K562 (cell line): ENCODE measurements around the gene GCK. TPM values are rescaled to one million over a fixed set of nuclear protein-coding genes. Genes with fewer than 3 reads are reported as not detected.

Experiments used
- ATAC-seq: fragments of 200-7000 bp; cut with Tn5 transposase; 3 replicates; pipeline ENCODE4 v1.9.1; 2020; ENCODE audit warnings: moderate library complexity
- BruUV-seq: library from RNA; stranded (reverse); fragments of 400-500 nt; replicated peaks from 2 replicates; lab custom pipeline; 2021; lab: Mats Ljungman, UMichigan
- CTCF ChIA-PET: fragments of 300-600 bp; formaldehyde crosslinking; extraction: SDS; loops from one replicate; lab custom pipeline; 2021; ENCODE audit warnings: low intra/inter-chr PET ratio; lab: Yijun Ruan, JAX
- POLR2A ChIA-PET: fragments of 300-600, 350-650 bp; sonication (Branson Sonifier 250); formaldehyde crosslinking; extraction: SDS; loops from one replicate; lab custom pipeline; 2021; ENCODE audit warnings: antibody characterized with exemption, inconsistent platforms; lab: Yijun Ruan, JAX
- DNase-seq, 4 experiments: peaks; one replicate each; pipeline versions ENCODE4 v3.0.0 to v3.0.0-alpha.2; 2011 to 2018; ENCODE audit warnings: low spot score in 3 of 4, mixed read lengths in 3 of 4; ENCODE audit errors: extremely low read depth in 1 of 4
- FAIRE-seq: peaks from 2 replicates; lab custom pipeline; 2011; peaks lifted over from hg19 to GRCh38; lab: Jason Lieb, UNC
- H2AFZ ChIP-seq: 2 replicates; pipeline ENCODE4 v1.6.0; 2011; ENCODE audit warnings: low read depth, low read length, control low read depth, inconsistent platforms
- H3K27ac ChIP-seq: fragments of 200-600 bp; 3 replicates; pipeline ENCODE4 v1.8.0; 2011; ENCODE audit warnings: low read depth, mild to moderate bottlenecking, control low read depth, inconsistent platforms, low read length, moderate library complexity, mixed read lengths; ENCODE audit errors: extremely low read depth
- H3K27me3 ChIP-seq, 2 experiments: fragments of 300-600 bp in 1 of 2; 2 replicates in 1 of 2; 3 replicates in 1 of 2; pipeline versions ENCODE4 v1.6.0 to v1.8.0; 2011; ENCODE audit warnings: inconsistent platforms in 2 of 2, low read length in 2 of 2, mild to moderate bottlenecking in 1 of 2, mixed read lengths in 1 of 2, moderate library complexity in 1 of 2; ENCODE audit not compliant: control insufficient read depth in 2 of 2, insufficient read depth in 2 of 2
- H3K36me3 ChIP-seq: fragments of 300-600 bp; 3 replicates; pipeline ENCODE4 v1.8.0; 2011; ENCODE audit warnings: mild to moderate bottlenecking, low read length, inconsistent platforms; ENCODE audit not compliant: control insufficient read depth, insufficient read depth
- H3K4me1 ChIP-seq, 2 experiments: fragments of 200-600 bp in 1 of 2; replicated peaks in 1 of 2; 2 replicates in 1 of 2; 3 replicates in 1 of 2; pipeline versions ENCODE4 v1.5.1 to v1.8.0; 2011; ENCODE audit warnings: inconsistent platforms in 2 of 2, low read length in 2 of 2, mild to moderate bottlenecking in 1 of 2, mixed read lengths in 1 of 2, moderate library complexity in 1 of 2; ENCODE audit not compliant: control insufficient read depth in 2 of 2, insufficient read depth in 2 of 2
- H3K4me2 ChIP-seq: 2 replicates; pipeline ENCODE4 v1.6.1; 2011; ENCODE audit warnings: low read length, control low read depth, inconsistent platforms, mixed read lengths; ENCODE audit not compliant: insufficient read depth
- H3K4me3 ChIP-seq: fragments of 200-600 bp; sonication (generic), shearing (Covaris generic); 2 replicates; pipeline ENCODE4 v1.5.1; 2016; ENCODE audit warnings: control low read depth, inconsistent platforms
- H3K79me2 ChIP-seq: fragments of 200-600 bp; 3 replicates; pipeline ENCODE4 v1.8.0; 2011; ENCODE audit warnings: low read length, inconsistent platforms; ENCODE audit not compliant: control insufficient read depth, insufficient read depth
- H3K9ac ChIP-seq, 2 experiments: 2 replicates each; pipeline versions ENCODE4 v1.6.0 to v1.6.1; 2011; ENCODE audit warnings: low read depth in 2 of 2, low read length in 2 of 2, control low read depth in 1 of 2, inconsistent platforms in 1 of 2, mild to moderate bottlenecking in 1 of 2, mixed read lengths in 1 of 2; ENCODE audit not compliant: insufficient read depth in 1 of 2
- H3K9me1 ChIP-seq: one replicate; pipeline ENCODE4 v1.6.0; 2011; ENCODE audit warnings: inconsistent platforms, mild to moderate bottlenecking, low read length, moderate library complexity; ENCODE audit not compliant: control insufficient read depth, insufficient read depth
- H3K9me3 ChIP-seq: replicated peaks from 2 replicates; pipeline ENCODE4 v1.5.1; 2011; ENCODE audit warnings: low read depth, low read length, inconsistent platforms; ENCODE audit not compliant: control insufficient read depth, insufficient read depth
- H4K20me1 ChIP-seq: replicated peaks from 2 replicates; pipeline ENCODE4 v1.6.1; 2011; ENCODE audit warnings: low read length, inconsistent platforms, mixed read lengths; ENCODE audit not compliant: control insufficient read depth, insufficient read depth
- CLOCK ChIP-seq: fragments of 250-450 bp; sonication (Bioruptor Pico); IDR thresholded peaks from 2 replicates; pipeline ENCODE4 v1.4.0; 2020; ENCODE audit warnings: mild to moderate bottlenecking, moderate library complexity, borderline replicate concordance
- HNRNPK ChIP-seq: fragments of 200-400 bp; formaldehyde crosslinking; IDR thresholded peaks from one replicate; pipeline ENCODE4 v1.6.1; 2018; ENCODE audit warnings: mild to moderate bottlenecking, low read depth, low read length; ENCODE audit not compliant: poor library complexity, severe bottlenecking
- ILK ChIP-seq: fragments of 450-650 bp; IDR thresholded peaks from 2 replicates; pipeline ENCODE4 v1.6.1; 2016; ENCODE audit warnings: missing genetic modification characterization, low read depth, mild to moderate bottlenecking, missing compliant biosample characterization, moderate library complexity, borderline replicate concordance
- NRF1 ChIP-seq, 2 experiments: fragments of 450-650 bp; IDR thresholded peaks in 1 of 2; conservative IDR thresholded peaks in 1 of 2; 2 replicates each; pipeline ENCODE4 v1.6.1; 2014; ENCODE audit warnings: mild to moderate bottlenecking in 2 of 2
- POLR2G ChIP-seq: fragments of 200-400 bp; formaldehyde crosslinking; IDR thresholded peaks from 2 replicates; pipeline ENCODE4 v1.6.1; 2017; ENCODE audit warnings: low read depth, mild to moderate bottlenecking, antibody characterized with exemption, low read length, moderate library complexity
- ZNF431 ChIP-seq: sonication (generic); formaldehyde crosslinking; IDR thresholded peaks from 2 replicates; pipeline ENCODE4 v1.8.0; 2022; ENCODE audit warnings: mild to moderate bottlenecking, missing genetic modification reagents
- WGBS: fragments of 100-300 bp; shearing (Covaris generic); methylation state at CpG from one replicate; pipeline ENCODE4 v1.1.6; 2016; ENCODE audit warnings: low coverage, mixed read lengths; ENCODE audit not compliant: insufficient coverage; ENCODE audit errors: missing lambda C conversion rate; 5-methylcytosine and 5-hydroxymethylcytosine counted together
- in situ Hi-C: fragments of 300-500 bp; cut with MboI; formaldehyde crosslinking; loops from 4 replicates; pipeline ENCODE4 v1.15.0; 2018; ENCODE audit warnings: inconsistent platforms, mixed read lengths
- intact Hi-C: fragments of 100-400 bp; cut with micrococcal nuclease; formaldehyde crosslinking; loops from 2 replicates; pipeline ENCODE4 v1.14.2; 2022
- polyA plus RNA-seq, 8 experiments: library from polyadenylated mRNA; depleted of rRNA in 4 of 8; stranded (reverse) in 5 of 8; unstranded in 3 of 8; fragments of >200 nt; fragmentation: Nextera tagmentation in 2 of 8; fragmentation: Illumina TruSeq in 1 of 8; extraction: Ambion mirVana in 2 of 8; extraction: Trizol in 1 of 8; gene quantifications; 2 replicates each; pipeline versions ENCODE4 v1.2.1 to v1.2.3, GENCODE V29; 2011 to 2014; ENCODE audit warnings: inconsistent platforms in 1 of 8, missing spikeins in 1 of 8
- total RNA-seq, 7 experiments: library from RNA; depleted of rRNA in 6 of 7; stranded (reverse); fragments of >200 nt in 6 of 7; fragmentation: Illumina TruSeq in 2 of 7; extraction: Trizol in 2 of 7; gene quantifications; 2 replicates each; pipeline versions ENCODE4 v1.2.1 to v1.2.3, GENCODE V29; 2011 to 2021; ENCODE audit warnings: low replicate concordance in 1 of 7

GCK gene
- total and polyA plus RNA-seq, 9 of the 15 experiments (the other 6 are each of a cell fraction or from before 2014, with no cell fraction given), result 0.11 to 0.55 (median 0.16) TPM; not detected in 3

GRCh38 chr7:44110719-44111635 lies 78.3 kb downstream of the GCK start:
- ATAC-seq, result no peak
- POLR2A ChIA-PET, result interaction anchor here (1.0 to 2.5 kb wide), 4 partner anchors 9 to 86 kb away, joined by 3 to 10 read pairs (median 4); no protein-coding TSS in a partner anchor

GRCh38 chr7:44109991-44110390 lies 79.2 kb downstream of the GCK start:
- TF ChIP-seq ILK, result no peak
- no peak for TF ChIP-seq CLOCK (CRISPR knock-in tag)
- TF ChIP-seq ZNF431 (CRISPR knock-in tag), result no peak
- intact Hi-C loops (no loop called here), in situ Hi-C loops (no loop called here)
- H3K4me3 ChIP-seq, result no peak overlapping the region
- H3K4me2 ChIP-seq, result no peak overlapping the region
- no peak overlapping the region for H2AFZ ChIP-seq
- no TSS peak for BruUV-seq
- H3K9ac ChIP-seq, result no peak overlapping the region
- no peak overlapping the region for H3K27ac ChIP-seq
- DNase-seq, result no peak
- peaks cover 9% of the 10 kb centered on the region for H3K9me1 ChIP-seq
- ChIA-PET POLR2A (no interaction called here), CTCF (no interaction called here)
- ATAC-seq, result no peak
- H3K79me2 ChIP-seq, result no peaks in the 10 kb centered on the region
- no peaks in the 10 kb centered on the region for H3K9me3 ChIP-seq
- H3K36me3 ChIP-seq, result peaks cover 9% of the 10 kb centered on the region; the same call in 1 of the 3 replicates
- H3K4me1 ChIP-seq, result peaks cover 10 to 54% of the 10 kb centered on the region in 2 experiments; a peak in 4 of 5 replicates
- peaks cover 27% of the 10 kb centered on the region for H4K20me1 ChIP-seq
- FAIRE-seq, result no peak
- peaks cover 11 to 46% of the 10 kb centered on the region in 2 experiments; a peak in 4 of 5 replicates for H3K27me3 ChIP-seq
- WGBS, result 19% methylated on average over 9 of the region's 18 CpGs

More at GRCh38 chr7:44110719-44111635, 78.3 kb downstream of the GCK start:
- Histone ChIP-seq H4K20me1 (peaks cover 22% of the 10 kb centered on the region), H3K4me2 (no peak overlapping the region), H3K79me2 (no peaks in the 10 kb centered on the region), H3K4me1 (peaks cover 10 to 54% of the 10 kb centered on the region in 2 experiments; a peak in 4 of 5 replicates), H3K9ac (no peak overlapping the region), H3K9me1 (peaks cover 9% of the 10 kb centered on the region), H3K9me3 (no peaks in the 10 kb centered on the region), H3K36me3 (peaks cover 18% of the 10 kb centered on the region; the same call in 2 of the 3 replicates), H3K4me3 (no peak overlapping the region), H3K27ac (no peak overlapping the region), H2AFZ (no peak overlapping the region)
- intact Hi-C loops, result no loop called here
- WGBS, result 11% methylated on average over 27 of the region's 27 CpGs
- in situ Hi-C loops, result no loop called here
- no peak for FAIRE-seq
- no peak for DNase-seq
- BruUV-seq, result no TSS peak
- CTCF ChIA-PET, result no interaction called here
- TF ChIP-seq NRF1 (conservative IDR thresholded peaks at IDR 0.05 in 1 of 2, IDR thresholded peaks at IDR 0.05 in 1 of 2), result peak; percentile 11 to 33; a peak in 1 of 4 replicates
- no peak for TF ChIP-seq HNRNPK
- peak; percentile 31; the same call in 1 of the 2 replicates for TF ChIP-seq POLR2G
- TF ChIP-seq, all 486 proteins: peak for 2
- H3K27me3 ChIP-seq, result peaks cover 2 to 36% of the 10 kb centered on the region in 2 experiments; a peak in 3 of 5 replicates
